H1 (cell line): ENCODE measurements around the gene IL31RA. TPM values are rescaled to one million over a fixed set of nuclear protein-coding genes. Genes with fewer than 3 reads are reported as not detected.

Experiments used
- CTCF ChIA-PET: fragments of 300-600 bp; sonication (Branson Sonifier 250); formaldehyde crosslinking; loops from one replicate; lab custom pipeline; 2021; ENCODE audit not compliant: partially characterized antibody; lab: Charles Lee
- POLR2A ChIA-PET: fragments of 300-600 bp; sonication (Branson Sonifier 250); formaldehyde crosslinking; loops from one replicate; lab custom pipeline; 2021; ENCODE audit warnings: inconsistent platforms; ENCODE audit not compliant: partially characterized antibody; lab: Charles Lee
- DNase-seq, 2 experiments: peaks; one replicate each; pipeline versions ENCODE4 v3.0.0 to v3.0.0-alpha.2; 2010 to 2022; ENCODE audit warnings: low spot score in 2 of 2, low read depth in 1 of 2, mixed read lengths in 1 of 2
- FAIRE-seq: peaks from 2 replicates; lab custom pipeline; 2011; peaks lifted over from hg19 to GRCh38; lab: Jason Lieb, UNC
- H2AFZ ChIP-seq: 2 replicates; pipeline ENCODE4 v1.8.1; 2012; ENCODE audit warnings: low read length, inconsistent platforms
- H2AK5ac ChIP-seq: 2 replicates; pipeline ENCODE4 v1.6.1; 2013; ENCODE audit warnings: low read depth, low read length
- H2BK120ac ChIP-seq: replicated peaks from 2 replicates; pipeline ENCODE3; 2013; ENCODE audit warnings: low read depth, low read length, inconsistent platforms
- H2BK12ac ChIP-seq: 2 replicates; pipeline ENCODE4 v1.6.1; 2013; ENCODE audit warnings: low read depth, low read length
- H2BK15ac ChIP-seq: 2 replicates; pipeline ENCODE4 v1.6.1; 2013; ENCODE audit warnings: low read length
- H2BK20ac ChIP-seq: 2 replicates; pipeline ENCODE4 v1.6.1; 2013; ENCODE audit warnings: low read length
- H2BK5ac ChIP-seq: 2 replicates; pipeline ENCODE4 v1.6.1; 2013; ENCODE audit warnings: low read depth, low read length
- H3K14ac ChIP-seq: 2 replicates; pipeline ENCODE4 v1.6.1; 2013; ENCODE audit warnings: inconsistent platforms; ENCODE audit not compliant: insufficient read length
- H3K18ac ChIP-seq: 2 replicates; pipeline ENCODE4 v1.6.1; 2013; ENCODE audit warnings: low read length; ENCODE audit errors: extremely low read depth
- H3K23ac ChIP-seq: 2 replicates; pipeline ENCODE4 v1.6.1; 2013; ENCODE audit warnings: inconsistent platforms; ENCODE audit not compliant: insufficient read length
- H3K23me2 ChIP-seq: 2 replicates; pipeline ENCODE4 v1.6.1; 2013; ENCODE audit warnings: low read depth, low read length
- H3K27ac ChIP-seq: 2 replicates; pipeline ENCODE4 v1.6.1; 2011; ENCODE audit warnings: low read depth, low read length, inconsistent platforms
- H3K27me3 ChIP-seq, 4 experiments: replicated peaks in 1 of 4; 1 replicate in 1 of 4; 2 replicates in 3 of 4; pipeline versions ENCODE4 v1.6.1 to v1.8.1; 2011 to 2013; ENCODE audit warnings: low read length in 3 of 4, mild to moderate bottlenecking in 3 of 4, inconsistent platforms in 2 of 4, mixed read lengths in 2 of 4, moderate library complexity in 1 of 4; ENCODE audit not compliant: control insufficient read depth in 3 of 4, insufficient read depth in 3 of 4; ENCODE audit errors: extremely low read depth in 1 of 4
- H3K36me3 ChIP-seq, 4 experiments: 2 replicates each; pipeline versions ENCODE4 v1.6.1 to v1.8.1; 2011 to 2013; ENCODE audit warnings: mild to moderate bottlenecking in 4 of 4, low read length in 3 of 4, moderate library complexity in 2 of 4, control low read depth in 1 of 4, inconsistent platforms in 1 of 4; ENCODE audit not compliant: insufficient read depth in 4 of 4, control insufficient read depth in 2 of 4
- H3K4ac ChIP-seq: replicated peaks from 2 replicates; pipeline ENCODE3; 2013; ENCODE audit warnings: low read length, low read depth, mixed read lengths, inconsistent platforms; ENCODE audit not compliant: insufficient read length
- H3K4me1 ChIP-seq, 4 experiments: replicated peaks in 1 of 4; 1 replicate in 1 of 4; 2 replicates in 3 of 4; pipeline versions ENCODE4 v1.6.1 to v1.8.1; 2011 to 2013; ENCODE audit warnings: low read length in 3 of 4, inconsistent platforms in 2 of 4, mixed read lengths in 1 of 4; ENCODE audit not compliant: insufficient read depth in 4 of 4, control insufficient read depth in 3 of 4
- H3K4me2 ChIP-seq, 2 experiments: 2 replicates each; pipeline versions ENCODE4 v1.6.1 to v1.8.1; 2011 to 2013; ENCODE audit warnings: low read depth in 2 of 2, low read length in 2 of 2, control low read depth in 1 of 2, inconsistent platforms in 1 of 2, mild to moderate bottlenecking in 1 of 2; ENCODE audit not compliant: insufficient read depth in 1 of 2
- H3K4me3 ChIP-seq, 4 experiments: fragments of 200-600, 300-600 bp in 1 of 4; sonication (generic), shearing (Covaris generic), sonication (Bioruptor Twin) in 1 of 4; 2 replicates each; pipeline versions ENCODE4 v1.5.1 to v1.8.1; 2011 to 2016; ENCODE audit warnings: low read length in 4 of 4, low read depth in 3 of 4, control low read depth in 2 of 4, inconsistent platforms in 2 of 4, mild to moderate bottlenecking in 2 of 4, mixed read lengths in 1 of 4, moderate library complexity in 1 of 4; ENCODE audit not compliant: insufficient read depth in 2 of 4; ENCODE audit errors: extremely low read depth in 1 of 4
- H3K56ac ChIP-seq: replicated peaks from 2 replicates; pipeline ENCODE3; 2013; ENCODE audit warnings: low read depth, mild to moderate bottlenecking, mixed read lengths, low read length, inconsistent platforms; ENCODE audit not compliant: insufficient read length
- H3K79me1 ChIP-seq: 2 replicates; pipeline ENCODE4 v1.6.1; 2013; ENCODE audit warnings: low read depth, low read length, control low read depth
- H3K79me2 ChIP-seq, 2 experiments: 2 replicates each; pipeline versions ENCODE4 v1.6.1 to v1.8.1; 2012 to 2013; ENCODE audit warnings: low read length in 2 of 2, mild to moderate bottlenecking in 2 of 2, inconsistent platforms in 1 of 2; ENCODE audit not compliant: insufficient read depth in 2 of 2, control insufficient read depth in 1 of 2
- H3K9ac ChIP-seq, 4 experiments: replicated peaks in 1 of 4; 1 replicate in 1 of 4; 2 replicates in 3 of 4; pipeline versions ENCODE4 v1.6.1 to v1.8.1; 2011 to 2013; ENCODE audit warnings: low read depth in 3 of 4, low read length in 3 of 4, control low read depth in 2 of 4, mild to moderate bottlenecking in 2 of 4, moderate library complexity in 2 of 4, inconsistent platforms in 1 of 4; ENCODE audit errors: extremely low read depth in 1 of 4
- H3K9me3 ChIP-seq, 2 experiments: 2 replicates each; pipeline versions ENCODE4 v1.6.1 to v1.8.1; 2012 to 2013; ENCODE audit warnings: mild to moderate bottlenecking in 2 of 2, moderate library complexity in 2 of 2, control low read depth in 1 of 2, inconsistent platforms in 1 of 2, low read depth in 1 of 2, low read length in 1 of 2, mixed read lengths in 1 of 2; ENCODE audit not compliant: insufficient read depth in 2 of 2
- H4K20me1 ChIP-seq, 2 experiments: replicated peaks in 1 of 2; 2 replicates each; pipeline versions ENCODE3 to v1.8.1; 2011 to 2013; ENCODE audit warnings: inconsistent platforms in 2 of 2, low read length in 2 of 2, mild to moderate bottlenecking in 1 of 2; ENCODE audit not compliant: insufficient read depth in 2 of 2, control insufficient read depth in 1 of 2
- H4K5ac ChIP-seq: 2 replicates; pipeline ENCODE4 v1.6.1; 2013; ENCODE audit warnings: low read length, low read depth, mixed read lengths, inconsistent platforms; ENCODE audit not compliant: insufficient read length
- H4K8ac ChIP-seq: 2 replicates; pipeline ENCODE4 v1.8.0; 2013; ENCODE audit warnings: mild to moderate bottlenecking, moderate library complexity, low read length, inconsistent platforms; ENCODE audit not compliant: insufficient read depth; ENCODE audit errors: extremely low read depth
- H4K91ac ChIP-seq: replicated peaks from 2 replicates; pipeline ENCODE3; 2013; ENCODE audit warnings: low read length, mixed read lengths, inconsistent platforms; ENCODE audit not compliant: insufficient read length
- ASH2L ChIP-seq: fragments of 200-600, 300-600 bp; sonication (generic); IDR thresholded peaks from one replicate; pipeline ENCODE4 v1.7.1; 2017; ENCODE audit warnings: low read length
- HDAC2 ChIP-seq, 2 experiments: fragments of 300-600 bp in 1 of 2; sonication (generic) in 1 of 2; IDR thresholded peaks; 2 replicates each; pipeline ENCODE4 v1.6.1; 2011 to 2012; ENCODE audit warnings: low read depth in 2 of 2, low read length in 2 of 2, mild to moderate bottlenecking in 2 of 2, moderate library complexity in 2 of 2, borderline replicate concordance in 1 of 2, inconsistent platforms in 1 of 2
- SIRT6 ChIP-seq: IDR thresholded peaks from one replicate; pipeline ENCODE4 v1.7.1; 2012; ENCODE audit warnings: low read length, inconsistent platforms
- WGBS, 2 experiments: shearing (Covaris generic) in 1 of 2; methylation state at CpG; one replicate each; pipeline versions ENCODE4 v1.1.6 to v1.1.7; 2013 to 2015; ENCODE audit warnings: low lambda C conversion rate in 2 of 2, mixed read lengths in 2 of 2, inconsistent platforms in 1 of 2, low coverage in 1 of 2, missing lambda C conversion rate in 1 of 2; ENCODE audit not compliant: insufficient replicate concordance in 2 of 2, insufficient coverage in 1 of 2, insufficient read length in 1 of 2; ENCODE audit errors: extremely low coverage in 1 of 2, missing lambda C conversion rate in 1 of 2; 5-methylcytosine and 5-hydroxymethylcytosine counted together
- polyA plus RNA-seq, 7 experiments: library from polyadenylated mRNA; depleted of rRNA in 3 of 7; stranded (reverse) in 5 of 7; unstranded in 2 of 7; fragments of >200 nt in 5 of 7; fragments of 200-250 nt in 2 of 7; gene quantifications; 1 replicate in 5 of 7; 2 replicates in 1 of 7; 4 replicates in 1 of 7; pipeline versions ENCODE4 v1.2.1 to v1.2.3, GENCODE V29; 2011 to 2013; ENCODE audit warnings: missing spikeins in 2 of 7, mixed read lengths in 2 of 7
- total RNA-seq: library from RNA; stranded (reverse); fragmentation: NEBNext Ultra II Directional; extraction: Animal tissue kit (Norgen Biotek cat#: 25700); gene quantifications from 2 replicates; pipeline ENCODE4 v1.2.1, GENCODE V29; 2021

Gene IL31RA
- total and polyA plus RNA-seq, 2 of the 8 experiments (the other 6 are each of a cell fraction or from before 2014, with no cell fraction given): not detected

- CTCF ChIA-PET: interaction anchor here (0.7 to 1.5 kb wide), 2 partner anchors 10 to 1060 kb away, joined by 3 read pairs; no protein-coding TSS in a partner anchor
- Histone ChIP-seq H3K9ac (no peak overlapping the region), H4K8ac (no peak overlapping the region), H2BK15ac (no peak overlapping the region), H3K4me1 (no peaks in the 10 kb centered on the region; a peak in 1 of 7 replicates), H3K4ac (no peak overlapping the region), H2BK5ac (no peak overlapping the region), H4K5ac (no peak overlapping the region), H3K4me2 (no peak overlapping the region), H2BK20ac (no peak overlapping the region), H3K27me3 (no peaks in the 10 kb centered on the region), H3K23me2 (no peaks in the 10 kb centered on the region), H3K79me1 (no peaks in the 10 kb centered on the region; the same call in 1 of the 2 replicates), H2AFZ (no peak overlapping the region), H3K36me3 (no peaks in the 10 kb centered on the region), H3K79me2 (no peaks in the 10 kb centered on the region), H2AK5ac (no peak overlapping the region), H4K91ac (no peak overlapping the region), H2BK120ac (no peak overlapping the region), H3K27ac (no peak overlapping the region), H3K4me3 (no peak overlapping the region), H3K23ac (no peak overlapping the region), H3K14ac (no peak overlapping the region), H3K9me3 (no peaks in the 10 kb centered on the region), H3K18ac (no peak overlapping the region), H2BK12ac (no peak overlapping the region), H4K20me1 (no peaks in the 10 kb centered on the region), H3K56ac (no peak overlapping the region)
- TF ChIP-seq HDAC2 (IDR thresholded peaks at IDR 0.05; ENCODE audit: borderline replicate concordance in 1 of 2, low read depth in 2 of 2, low read length in 2 of 2) (no peak), SIRT6 (no peak), ASH2L (no peak)
- DNase-seq (peak in 1 of 2 experiments; percentile 27), FAIRE-seq (no peak)
- 96% methylated on average over 5 of the region's 5 CpGs; no CpG with 5 or more reads in 1 of the 2 experiments for WGBS, 2 experiments
- POLR2A ChIA-PET: no interaction called here
Observed at GRCh38 chr5:55926476-55926875, 75.3 kb downstream of the IL31RA start.
